H9 (cell line): ENCODE data around the gene STK17B. TPM values are rescaled to one million over a fixed set of nuclear protein-coding genes. Genes with fewer than 3 reads are reported as not detected.

Source experiments
- DNase-seq: peaks from one replicate; pipeline ENCODE4 v3.0.0-alpha.2; 2017
- H2AFZ ChIP-seq: one replicate; pipeline ENCODE4 v1.6.1; 2013; ENCODE audit warnings: mild to moderate bottlenecking, low read length, control low read depth, moderate library complexity
- H2AK5ac ChIP-seq: 2 replicates; pipeline ENCODE4 v1.6.1; 2013; ENCODE audit warnings: low read length, control low read depth, mixed read lengths; ENCODE audit not compliant: insufficient read length
- H2BK120ac ChIP-seq: one replicate; pipeline ENCODE4 v1.6.1; 2013; ENCODE audit warnings: low read depth, mild to moderate bottlenecking, low read length, control low read depth, inconsistent platforms; ENCODE audit not compliant: poor library complexity, severe bottlenecking
- H2BK12ac ChIP-seq: 2 replicates; pipeline ENCODE4 v1.6.1; 2013; ENCODE audit warnings: low read length, control low read depth, mixed read lengths, low read depth; ENCODE audit not compliant: insufficient read length
- H2BK15ac ChIP-seq: 2 replicates; pipeline ENCODE4 v1.6.1; 2013; ENCODE audit warnings: low read depth, low read length, control low read depth
- H2BK20ac ChIP-seq: one replicate; pipeline ENCODE4 v1.6.1; 2013; ENCODE audit warnings: low read depth, mild to moderate bottlenecking, low read length, control low read depth, inconsistent platforms; ENCODE audit not compliant: poor library complexity, severe bottlenecking
- H2BK5ac ChIP-seq: 2 replicates; pipeline ENCODE4 v1.6.1; 2013; ENCODE audit warnings: low read length, control low read depth, mixed read lengths; ENCODE audit not compliant: insufficient read length
- H3K14ac ChIP-seq: 2 replicates; pipeline ENCODE4 v1.6.1; 2013; ENCODE audit warnings: low read length, control low read depth; ENCODE audit not compliant: insufficient read depth
- H3K18ac ChIP-seq: 2 replicates; pipeline ENCODE4 v1.6.1; 2013; ENCODE audit warnings: low read depth, mild to moderate bottlenecking, mixed read lengths, low read length, control low read depth; ENCODE audit not compliant: insufficient read length
- H3K23ac ChIP-seq: 2 replicates; pipeline ENCODE4 v1.6.1; 2013; ENCODE audit warnings: low read length, control low read depth, mixed read lengths, low read depth; ENCODE audit not compliant: insufficient read length
- H3K23me2 ChIP-seq: 2 replicates; pipeline ENCODE4 v1.6.1; 2013; ENCODE audit warnings: low read depth, mild to moderate bottlenecking, mixed read lengths, low read length, control low read depth; ENCODE audit not compliant: insufficient read length, poor library complexity, severe bottlenecking
- H3K27ac ChIP-seq: 2 replicates; pipeline ENCODE4 v1.5.1; 2013; ENCODE audit warnings: low read length, control low read depth, mixed read lengths, low read depth; ENCODE audit not compliant: insufficient read length
- H3K27me3 ChIP-seq: 2 replicates; pipeline ENCODE4 v1.6.1; 2013; ENCODE audit warnings: low read length, control low read depth, inconsistent platforms; ENCODE audit not compliant: insufficient read depth
- H3K4ac ChIP-seq: 2 replicates; pipeline ENCODE4 v1.6.1; 2013; ENCODE audit warnings: low read depth, mild to moderate bottlenecking, control low read depth, inconsistent platforms, low read length, moderate library complexity
- H3K4me1 ChIP-seq: 2 replicates; pipeline ENCODE4 v1.6.1; 2013; ENCODE audit warnings: low read length, control low read depth, inconsistent platforms; ENCODE audit not compliant: insufficient read depth
- H3K4me2 ChIP-seq: 2 replicates; pipeline ENCODE4 v1.6.1; 2013; ENCODE audit warnings: low read length, control low read depth, mixed read lengths; ENCODE audit not compliant: insufficient read length, insufficient read depth
- H3K56ac ChIP-seq: 2 replicates; pipeline ENCODE4 v1.6.1; 2013; ENCODE audit warnings: low read depth, mild to moderate bottlenecking, mixed read lengths, low read length, control low read depth; ENCODE audit not compliant: insufficient read length
- H3K79me1 ChIP-seq: 2 replicates; pipeline ENCODE4 v1.6.1; 2013; ENCODE audit warnings: low read depth, mild to moderate bottlenecking, moderate library complexity, low read length, control low read depth, inconsistent platforms; ENCODE audit not compliant: insufficient read depth, poor library complexity, severe bottlenecking
- H3K79me2 ChIP-seq: 2 replicates; pipeline ENCODE4 v1.6.1; 2013; ENCODE audit warnings: low read length, control low read depth, inconsistent platforms; ENCODE audit not compliant: insufficient read depth
- H3K9ac ChIP-seq: 2 replicates; pipeline ENCODE4 v1.6.1; 2013; ENCODE audit warnings: low read length, control low read depth, mixed read lengths; ENCODE audit not compliant: insufficient read length; ENCODE audit errors: extremely low read depth
- H3K9me3 ChIP-seq: one replicate; pipeline ENCODE4 v1.6.1; 2013; ENCODE audit warnings: low read depth, low read length, inconsistent platforms; ENCODE audit not compliant: control insufficient read depth
- H3T11ph ChIP-seq: one replicate; pipeline ENCODE4 v1.6.1; 2013; ENCODE audit warnings: mild to moderate bottlenecking, low read length, control low read depth, inconsistent platforms
- H4K20me1 ChIP-seq: one replicate; pipeline ENCODE4 v1.6.1; 2013; ENCODE audit not compliant: control insufficient read depth, insufficient read length, insufficient read depth
- H4K5ac ChIP-seq: 2 replicates; pipeline ENCODE4 v1.6.1; 2013; ENCODE audit warnings: low read depth, mild to moderate bottlenecking, mixed read lengths, low read length, control low read depth; ENCODE audit not compliant: insufficient read length
- H4K8ac ChIP-seq: replicated peaks from 2 replicates; pipeline ENCODE4 v1.6.1; 2013; ENCODE audit warnings: low read length, control low read depth, mixed read lengths, low read depth; ENCODE audit not compliant: insufficient read length
- H4K91ac ChIP-seq: 2 replicates; pipeline ENCODE4 v1.6.1; 2013; ENCODE audit warnings: low read depth, mild to moderate bottlenecking, moderate library complexity, mixed read lengths, low read length, control low read depth; ENCODE audit not compliant: insufficient read length
- H3K27ac Mint-ChIP-seq, 3 experiments: 2 replicates in 2 of 3; 3 replicates in 1 of 3; pipeline ENCODE4 v1.8.0; 2020 to 2021; ENCODE audit warnings: mixed read lengths in 3 of 3, mild to moderate bottlenecking in 1 of 3, moderate library complexity in 1 of 3
- H3K27me3 Mint-ChIP-seq: 2 replicates; pipeline ENCODE4 v1.8.0; 2021; ENCODE audit warnings: low read depth, mild to moderate bottlenecking, moderate library complexity, mixed read lengths
- H3K36me3 Mint-ChIP-seq, 3 experiments: 2 replicates in 2 of 3; 3 replicates in 1 of 3; pipeline ENCODE4 v1.8.0; 2020 to 2021; ENCODE audit warnings: low read depth in 3 of 3, mixed read lengths in 3 of 3; ENCODE audit not compliant: insufficient read depth in 1 of 3
- H3K4me1 Mint-ChIP-seq, 2 experiments: 2 replicates each; pipeline ENCODE4 v1.8.0; 2020; ENCODE audit warnings: mixed read lengths in 2 of 2
- H3K4me3 Mint-ChIP-seq, 2 experiments: 2 replicates in 1 of 2; 3 replicates in 1 of 2; pipeline ENCODE4 v1.8.0; 2020 to 2021; ENCODE audit warnings: mild to moderate bottlenecking in 2 of 2, mixed read lengths in 2 of 2, moderate library complexity in 1 of 2
- H3K9me3 Mint-ChIP-seq, 2 experiments: 2 replicates in 1 of 2; 3 replicates in 1 of 2; pipeline ENCODE4 v1.8.0; 2020; ENCODE audit warnings: mild to moderate bottlenecking in 2 of 2, mixed read lengths in 2 of 2, moderate library complexity in 1 of 2
- CTCF ChIP-seq: fragments of 200-600 bp; sonication (generic); conservative IDR thresholded peaks from 3 replicates; pipeline ENCODE4 v1.8.0; 2021; ENCODE audit warnings: antibody characterized with exemption, mild to moderate bottlenecking
- WGBS: extraction: QIAGEN DNeasy Blood & Tissue Kit; methylation state at CpG from one replicate; pipeline ENCODE4 v1.1.7; 2013; ENCODE audit warnings: missing lambda C conversion rate, low lambda C conversion rate, mixed read lengths; ENCODE audit not compliant: insufficient read length; ENCODE audit errors: extremely low coverage; 5-methylcytosine and 5-hydroxymethylcytosine counted together
- total RNA-seq: library from RNA; stranded (reverse); gene quantifications from 2 replicates; pipeline ENCODE4 v1.2.1, GENCODE V29; 2021

The STK17B gene
- total RNA-seq, 1 experiment from 2014 or later: 6.1 TPM

GRCh38 chr2:196131384-196131937, 39.9 kb downstream of the STK17B start:
- Histone ChIP-seq H2AFZ (no peak overlapping the region), H2BK12ac (no peak overlapping the region), H4K91ac (no peak overlapping the region), H4K5ac (no peak overlapping the region), H3K18ac (no peak overlapping the region), H2BK120ac (no peak overlapping the region), H3K56ac (no peak overlapping the region), H3T11ph (no peak overlapping the region), H3K79me2 (no peaks in the 10 kb centered on the region), H3K27ac (no peak overlapping the region), H3K23ac (no peak overlapping the region), H3K9ac (no peak overlapping the region), H4K20me1 (no peaks in the 10 kb centered on the region), H3K4me2 (no peak overlapping the region), H3K23me2 (no peaks in the 10 kb centered on the region), H2BK15ac (no peak overlapping the region), H3K79me1 (no peaks in the 10 kb centered on the region), H3K4me1 (no peaks in the 10 kb centered on the region), H2BK20ac (no peak overlapping the region), H3K27me3 (no peaks in the 10 kb centered on the region), H4K8ac (no peak overlapping the region), H2BK5ac (no peak overlapping the region), H3K4ac (no peak overlapping the region), H3K9me3 (peaks cover 50% of the 10 kb centered on the region), H3K14ac (no peak overlapping the region), H2AK5ac (no peak overlapping the region)
- DNase-seq: peak; percentile 64
- peak; percentile 77 for TF ChIP-seq CTCF
- H3K27me3 Mint-ChIP-seq: no peaks in the 10 kb centered on the region; the same call in 1 of the 2 replicates
- H3K9me3 Mint-ChIP-seq: peaks cover 61 to 69% of the 10 kb centered on the region in 2 experiments
- no CpG with 5 or more reads among the region's 7 CpGs for WGBS
- no peak overlapping the region; a peak in 1 of 7 replicates for H3K27ac Mint-ChIP-seq
- peaks cover 3 to 18% of the 10 kb centered on the region in 2 experiments for H3K4me1 Mint-ChIP-seq
- H3K36me3 Mint-ChIP-seq: peaks cover 48 to 81% (median 55%) of the 10 kb centered on the region in 3 experiments
- no peak overlapping the region for H3K4me3 Mint-ChIP-seq
